ENCODE results near the gene TM4SF5. TPM values are rescaled to one million over a fixed set of nuclear protein-coding genes. Genes with fewer than 3 reads are reported as not detected.

The TM4SF5 gene
- polyA plus RNA-seq, 3 donors, result not detected

- Histone ChIP-seq H3K4me2 (replicated peaks; ENCODE audit: extremely low read depth, low read length, poor library complexity, severe bottlenecking) (no peak overlapping the region), H3K27ac (ENCODE audit: low read depth in 1 of 2, low read length in 2 of 2) (peak overlapping the region; percentile 26), H4K20me1 (ENCODE audit: insufficient read depth, low read length) (no peaks in the 10 kb centered on the region), H3K4me3 (replicated peaks in 1 of 3; ENCODE audit: low read depth in 2 of 3, low read length in 3 of 3) (no peak overlapping the region), H3K9me3 (replicated peaks in 1 of 2; ENCODE audit: control insufficient read depth in 1 of 2, insufficient read depth in 1 of 2, low read length in 2 of 2) (no peaks in the 10 kb centered on the region), H3K36me3 (replicated peaks in 1 of 2; ENCODE audit: control insufficient read depth in 1 of 2, insufficient read depth in 2 of 2, low read length in 2 of 2) (no peaks in the 10 kb centered on the region), H2AFZ (ENCODE audit: insufficient read depth, low read depth, low read length, poor library complexity, severe bottlenecking) (no peak overlapping the region), H3K4me1 (ENCODE audit: control insufficient read depth in 1 of 2, insufficient read depth in 2 of 2, low read length in 2 of 2) (peaks cover 19 to 29% of the 10 kb centered on the region in 2 donors), H3K9ac (ENCODE audit: insufficient read depth, low read length, poor library complexity, severe bottlenecking) (no peak overlapping the region), H3K27me3 (ENCODE audit: control insufficient read depth in 2 of 2, insufficient read depth in 2 of 2, low read length in 2 of 2) (peaks cover 0 to 2% of the 10 kb centered on the region in 2 donors), H3K79me2 (ENCODE audit: insufficient read depth, low read length) (no peaks in the 10 kb centered on the region)
- peaks cover 0 to 1% of the 10 kb centered on the region in 2 donors for H3K36me3 Mint-ChIP-seq
- H3K4me1 Mint-ChIP-seq, result peaks cover 18% of the 10 kb centered on the region
- WGBS (ENCODE audit: insufficient coverage), result 92% methylated on average over 2 of the region's 10 CpGs
- DNase-seq, result peak; percentile 53 to 62 (median 59)
- no peak overlapping the region for H3K4me3 Mint-ChIP-seq
- intact Hi-C loops (cut with micrococcal nuclease), result no loop called here
- H3K27me3 Mint-ChIP-seq (ENCODE audit: low read depth in 3 of 3), result peaks cover 8 to 17% (median 14%) of the 10 kb centered on the region in 3 donors
- H3K9me3 Mint-ChIP-seq, result no peaks in the 10 kb centered on the region
- TF ChIP-seq CTCF (IDR thresholded peaks at IDR 0.05), result no peak
- H3K27ac Mint-ChIP-seq, result peak overlapping the region; percentile 87 to 94 (median 90)
Observed at GRCh38 chr17:4759776-4760236, 11.9 kb upstream of the TM4SF5 start.

- no peaks in the 10 kb centered on the region for H3K79me2 ChIP-seq (ENCODE audit: insufficient read depth, low read length)
- peaks cover 1 to 4% of the 10 kb centered on the region in 2 donors for H3K36me3 Mint-ChIP-seq
- no peak overlapping the region for H3K4me3 Mint-ChIP-seq
- H3K9ac ChIP-seq (ENCODE audit: insufficient read depth, low read length, poor library complexity, severe bottlenecking), result peak overlapping the region; percentile 37
- peak; percentile 26 for TF ChIP-seq CTCF (IDR thresholded peaks at IDR 0.05)
- H3K4me3 ChIP-seq (replicated peaks in 1 of 3; ENCODE audit: low read depth in 2 of 3, low read length in 3 of 3), result peak overlapping the region in 1 of 3 experiments; percentile 18
- H3K9me3 ChIP-seq (replicated peaks in 1 of 2; ENCODE audit: control insufficient read depth in 1 of 2, insufficient read depth in 1 of 2, low read length in 2 of 2), result no peaks in the 10 kb centered on the region
- peaks cover 0 to 4% (median 0%) of the 10 kb centered on the region in 7 donors for H3K9me3 Mint-ChIP-seq
- intact Hi-C loops (cut with micrococcal nuclease), result no loop called here
- H3K4me1 ChIP-seq (ENCODE audit: control insufficient read depth in 1 of 2, insufficient read depth in 2 of 2, low read length in 2 of 2), result peaks cover 57 to 72% of the 10 kb centered on the region in 2 donors
- peak overlapping the region; percentile 94 to 99 (median 98) for H3K27ac Mint-ChIP-seq
- no peak overlapping the region for H2AFZ ChIP-seq (ENCODE audit: insufficient read depth, low read depth, low read length, poor library complexity, severe bottlenecking)
- peak overlapping the region; percentile 57 to 98 for H3K27ac ChIP-seq (ENCODE audit: low read depth in 1 of 2, low read length in 2 of 2)
- no peaks in the 10 kb centered on the region for H3K36me3 ChIP-seq (replicated peaks in 1 of 2; ENCODE audit: control insufficient read depth in 1 of 2, insufficient read depth in 2 of 2, low read length in 2 of 2)
- H3K4me2 ChIP-seq (replicated peaks; ENCODE audit: extremely low read depth, low read length, poor library complexity, severe bottlenecking), result peak overlapping the region; percentile 8
- no CpG with 5 or more reads among the region's 3 CpGs for WGBS (ENCODE audit: insufficient coverage)
- H4K20me1 ChIP-seq (ENCODE audit: insufficient read depth, low read length), result no peaks in the 10 kb centered on the region
- H3K27me3 Mint-ChIP-seq (ENCODE audit: low read depth in 3 of 3), result peaks cover 0 to 8% (median 2%) of the 10 kb centered on the region in 3 donors
- peaks cover 51% of the 10 kb centered on the region for H3K4me1 Mint-ChIP-seq
- DNase-seq, result peak; percentile 71 to 89 (median 87)
- no peaks in the 10 kb centered on the region for H3K27me3 ChIP-seq (ENCODE audit: control insufficient read depth in 2 of 2, insufficient read depth in 2 of 2, low read length in 2 of 2)
Observed at GRCh38 chr17:4764595-4764994, 7.1 kb upstream of the TM4SF5 start.
